SK-N-MC (cell line): ENCODE results near the gene DNAJC5G.

ENCODE experiments used
- EZH2 ChIP-seq: fragments of 200-600 bp; sonication (generic); IDR thresholded peaks from one replicate; pipeline ENCODE4 v1.6.1; 2017; ENCODE audit warnings: antibody characterized with exemption
- FOXP2 ChIP-seq: optimal IDR thresholded peaks from 2 replicates; pipeline ENCODE3; 2011; ENCODE audit warnings: mild to moderate bottlenecking, moderate library complexity; ENCODE audit not compliant: insufficient read depth; ENCODE audit errors: extremely low read length, control extremely low read depth
- POLR2AphosphoS5 ChIP-seq: IDR thresholded peaks from 2 replicates; pipeline ENCODE4 v1.6.1; 2012; ENCODE audit warnings: mild to moderate bottlenecking, low read depth, low read length, borderline replicate concordance

- no peak for TF ChIP-seq POLR2AphosphoS5
- TF ChIP-seq EZH2, result no peak
- no peak for TF ChIP-seq FOXP2
These were observed 32.5 kb downstream of the DNAJC5G start for GRCh38 chr2:27307545-27308358.
